H9 (cell line): ENCODE measurements around the gene PRR16. TPM values are rescaled to one million over a fixed set of nuclear protein-coding genes. Genes with fewer than 3 reads are reported as not detected.

ENCODE experiments used
- DNase-seq: peaks from one replicate; pipeline ENCODE4 v3.0.0-alpha.2; 2017
- H2AFZ ChIP-seq: one replicate; pipeline ENCODE4 v1.6.1; 2013; ENCODE audit warnings: mild to moderate bottlenecking, low read length, control low read depth, moderate library complexity
- H2AK5ac ChIP-seq: 2 replicates; pipeline ENCODE4 v1.6.1; 2013; ENCODE audit warnings: low read length, control low read depth, mixed read lengths; ENCODE audit not compliant: insufficient read length
- H2BK120ac ChIP-seq: one replicate; pipeline ENCODE4 v1.6.1; 2013; ENCODE audit warnings: low read depth, mild to moderate bottlenecking, low read length, control low read depth, inconsistent platforms; ENCODE audit not compliant: poor library complexity, severe bottlenecking
- H2BK12ac ChIP-seq: 2 replicates; pipeline ENCODE4 v1.6.1; 2013; ENCODE audit warnings: low read length, control low read depth, mixed read lengths, low read depth; ENCODE audit not compliant: insufficient read length
- H2BK15ac ChIP-seq: 2 replicates; pipeline ENCODE4 v1.6.1; 2013; ENCODE audit warnings: low read depth, low read length, control low read depth
- H2BK20ac ChIP-seq: one replicate; pipeline ENCODE4 v1.6.1; 2013; ENCODE audit warnings: low read depth, mild to moderate bottlenecking, low read length, control low read depth, inconsistent platforms; ENCODE audit not compliant: poor library complexity, severe bottlenecking
- H2BK5ac ChIP-seq: 2 replicates; pipeline ENCODE4 v1.6.1; 2013; ENCODE audit warnings: low read length, control low read depth, mixed read lengths; ENCODE audit not compliant: insufficient read length
- H3K14ac ChIP-seq: 2 replicates; pipeline ENCODE4 v1.6.1; 2013; ENCODE audit warnings: low read length, control low read depth; ENCODE audit not compliant: insufficient read depth
- H3K18ac ChIP-seq: 2 replicates; pipeline ENCODE4 v1.6.1; 2013; ENCODE audit warnings: low read depth, mild to moderate bottlenecking, mixed read lengths, low read length, control low read depth; ENCODE audit not compliant: insufficient read length
- H3K23ac ChIP-seq: 2 replicates; pipeline ENCODE4 v1.6.1; 2013; ENCODE audit warnings: low read length, control low read depth, mixed read lengths, low read depth; ENCODE audit not compliant: insufficient read length
- H3K23me2 ChIP-seq: 2 replicates; pipeline ENCODE4 v1.6.1; 2013; ENCODE audit warnings: low read depth, mild to moderate bottlenecking, mixed read lengths, low read length, control low read depth; ENCODE audit not compliant: insufficient read length, poor library complexity, severe bottlenecking
- H3K27ac ChIP-seq: 2 replicates; pipeline ENCODE4 v1.5.1; 2013; ENCODE audit warnings: low read length, control low read depth, mixed read lengths, low read depth; ENCODE audit not compliant: insufficient read length
- H3K27me3 ChIP-seq: 2 replicates; pipeline ENCODE4 v1.6.1; 2013; ENCODE audit warnings: low read length, control low read depth, inconsistent platforms; ENCODE audit not compliant: insufficient read depth
- H3K4ac ChIP-seq: 2 replicates; pipeline ENCODE4 v1.6.1; 2013; ENCODE audit warnings: low read depth, mild to moderate bottlenecking, control low read depth, inconsistent platforms, low read length, moderate library complexity
- H3K4me1 ChIP-seq: 2 replicates; pipeline ENCODE4 v1.6.1; 2013; ENCODE audit warnings: low read length, control low read depth, inconsistent platforms; ENCODE audit not compliant: insufficient read depth
- H3K4me2 ChIP-seq: 2 replicates; pipeline ENCODE4 v1.6.1; 2013; ENCODE audit warnings: low read length, control low read depth, mixed read lengths; ENCODE audit not compliant: insufficient read length, insufficient read depth
- H3K56ac ChIP-seq: 2 replicates; pipeline ENCODE4 v1.6.1; 2013; ENCODE audit warnings: low read depth, mild to moderate bottlenecking, mixed read lengths, low read length, control low read depth; ENCODE audit not compliant: insufficient read length
- H3K79me1 ChIP-seq: 2 replicates; pipeline ENCODE4 v1.6.1; 2013; ENCODE audit warnings: low read depth, mild to moderate bottlenecking, moderate library complexity, low read length, control low read depth, inconsistent platforms; ENCODE audit not compliant: insufficient read depth, poor library complexity, severe bottlenecking
- H3K79me2 ChIP-seq: 2 replicates; pipeline ENCODE4 v1.6.1; 2013; ENCODE audit warnings: low read length, control low read depth, inconsistent platforms; ENCODE audit not compliant: insufficient read depth
- H3K9ac ChIP-seq: 2 replicates; pipeline ENCODE4 v1.6.1; 2013; ENCODE audit warnings: low read length, control low read depth, mixed read lengths; ENCODE audit not compliant: insufficient read length; ENCODE audit errors: extremely low read depth
- H3K9me3 ChIP-seq: one replicate; pipeline ENCODE4 v1.6.1; 2013; ENCODE audit warnings: low read depth, low read length, inconsistent platforms; ENCODE audit not compliant: control insufficient read depth
- H3T11ph ChIP-seq: one replicate; pipeline ENCODE4 v1.6.1; 2013; ENCODE audit warnings: mild to moderate bottlenecking, low read length, control low read depth, inconsistent platforms
- H4K20me1 ChIP-seq: one replicate; pipeline ENCODE4 v1.6.1; 2013; ENCODE audit not compliant: control insufficient read depth, insufficient read length, insufficient read depth
- H4K5ac ChIP-seq: 2 replicates; pipeline ENCODE4 v1.6.1; 2013; ENCODE audit warnings: low read depth, mild to moderate bottlenecking, mixed read lengths, low read length, control low read depth; ENCODE audit not compliant: insufficient read length
- H4K8ac ChIP-seq: replicated peaks from 2 replicates; pipeline ENCODE4 v1.6.1; 2013; ENCODE audit warnings: low read length, control low read depth, mixed read lengths, low read depth; ENCODE audit not compliant: insufficient read length
- H4K91ac ChIP-seq: 2 replicates; pipeline ENCODE4 v1.6.1; 2013; ENCODE audit warnings: low read depth, mild to moderate bottlenecking, moderate library complexity, mixed read lengths, low read length, control low read depth; ENCODE audit not compliant: insufficient read length
- H3K27ac Mint-ChIP-seq, 3 experiments: 2 replicates in 2 of 3; 3 replicates in 1 of 3; pipeline ENCODE4 v1.8.0; 2020 to 2021; ENCODE audit warnings: mixed read lengths in 3 of 3, mild to moderate bottlenecking in 1 of 3, moderate library complexity in 1 of 3
- H3K27me3 Mint-ChIP-seq: 2 replicates; pipeline ENCODE4 v1.8.0; 2021; ENCODE audit warnings: low read depth, mild to moderate bottlenecking, moderate library complexity, mixed read lengths
- H3K36me3 Mint-ChIP-seq, 3 experiments: 2 replicates in 2 of 3; 3 replicates in 1 of 3; pipeline ENCODE4 v1.8.0; 2020 to 2021; ENCODE audit warnings: low read depth in 3 of 3, mixed read lengths in 3 of 3; ENCODE audit not compliant: insufficient read depth in 1 of 3
- H3K4me1 Mint-ChIP-seq, 2 experiments: 2 replicates each; pipeline ENCODE4 v1.8.0; 2020; ENCODE audit warnings: mixed read lengths in 2 of 2
- H3K4me3 Mint-ChIP-seq, 2 experiments: 2 replicates in 1 of 2; 3 replicates in 1 of 2; pipeline ENCODE4 v1.8.0; 2020 to 2021; ENCODE audit warnings: mild to moderate bottlenecking in 2 of 2, mixed read lengths in 2 of 2, moderate library complexity in 1 of 2
- H3K9me3 Mint-ChIP-seq, 2 experiments: 2 replicates in 1 of 2; 3 replicates in 1 of 2; pipeline ENCODE4 v1.8.0; 2020; ENCODE audit warnings: mild to moderate bottlenecking in 2 of 2, mixed read lengths in 2 of 2, moderate library complexity in 1 of 2
- CTCF ChIP-seq: fragments of 200-600 bp; sonication (generic); conservative IDR thresholded peaks from 3 replicates; pipeline ENCODE4 v1.8.0; 2021; ENCODE audit warnings: antibody characterized with exemption, mild to moderate bottlenecking
- WGBS: extraction: QIAGEN DNeasy Blood & Tissue Kit; methylation state at CpG from one replicate; pipeline ENCODE4 v1.1.7; 2013; ENCODE audit warnings: missing lambda C conversion rate, low lambda C conversion rate, mixed read lengths; ENCODE audit not compliant: insufficient read length; ENCODE audit errors: extremely low coverage; 5-methylcytosine and 5-hydroxymethylcytosine counted together
- total RNA-seq: library from RNA; stranded (reverse); gene quantifications from 2 replicates; pipeline ENCODE4 v1.2.1, GENCODE V29; 2021

PRR16 gene
- total RNA-seq, 1 experiment from 2014 or later = 0.13 TPM

- Histone ChIP-seq H2BK120ac (no peak overlapping the region), H2AFZ (no peak overlapping the region), H3K23ac (no peak overlapping the region), H3K9ac (no peak overlapping the region), H3K4me1 (no peaks in the 10 kb centered on the region; the same call in 1 of the 2 replicates), H2BK15ac (no peak overlapping the region), H3K14ac (no peak overlapping the region), H3K79me1 (no peaks in the 10 kb centered on the region), H2BK12ac (no peak overlapping the region), H3K56ac (no peak overlapping the region), H3K4me2 (no peak overlapping the region), H2BK5ac (no peak overlapping the region), H4K5ac (no peak overlapping the region), H3K27me3 (no peaks in the 10 kb centered on the region), H3K9me3 (no peaks in the 10 kb centered on the region), H3K27ac (no peak overlapping the region), H3T11ph (no peak overlapping the region), H4K8ac (no peak overlapping the region), H3K79me2 (no peaks in the 10 kb centered on the region), H3K18ac (no peak overlapping the region), H2AK5ac (no peak overlapping the region), H3K4ac (no peak overlapping the region), H4K91ac (no peak overlapping the region), H3K23me2 (no peaks in the 10 kb centered on the region), H4K20me1 (no peaks in the 10 kb centered on the region), H2BK20ac (no peak overlapping the region)
- no peak for TF ChIP-seq CTCF
- H3K27me3 Mint-ChIP-seq = no peaks in the 10 kb centered on the region
- H3K27ac Mint-ChIP-seq = peak overlapping the region in 1 of 3 experiments; percentile 2; a peak in 2 of 7 replicates
- H3K9me3 Mint-ChIP-seq = no peaks in the 10 kb centered on the region
- H3K4me3 Mint-ChIP-seq = no peak overlapping the region
- WGBS = no CpG with 5 or more reads among the region's 2 CpGs
- H3K36me3 Mint-ChIP-seq = no peaks in the 10 kb centered on the region
- H3K4me1 Mint-ChIP-seq = peaks cover 3 to 9% of the 10 kb centered on the region in 2 experiments
- DNase-seq = no peak
Observed at GRCh38 chr5:120446068-120446492, 18.0 kb upstream of the PRR16 start.
